Activated CD4-positive, alpha-beta T cell treated with anti-CD3 and anti-CD28 coated beads for 4 hours (primary cell): ENCODE measurements around the gene NDUFA7.

ENCODE experiments used
- DNase-seq, 2 donors: peaks; one replicate each; pipeline ENCODE4 v3.0.0-alpha.2; 2020

NDUFA7 gene

GRCh38 chr19:8261347-8261746 lies 59.8 kb downstream of the NDUFA7 start:
- no peak for DNase-seq
